HEK293 (cell line): ENCODE data around the gene GTF2A1.
A peak's percentile ranks its signal among the peaks of the same experiment; 100 is the strongest.

Source experiments
- BCL11A ChIP-seq: fragments of 450-650 bp; formaldehyde crosslinking; IDR thresholded peaks from 2 replicates; pipeline ENCODE4 v1.5.1; 2016; ENCODE audit warnings: low read depth, missing biosample characterization, missing genetic modification characterization
- HOXD13 ChIP-seq: sonication (generic); formaldehyde crosslinking; IDR thresholded peaks from 2 replicates; pipeline ENCODE4 v1.8.0; 2022; ENCODE audit warnings: missing genetic modification reagents, borderline replicate concordance
- KLF8 ChIP-seq: fragments of 450-650 bp; formaldehyde crosslinking; IDR thresholded peaks from 2 replicates; pipeline ENCODE4 v1.5.1; 2016; ENCODE audit warnings: missing biosample characterization, missing genetic modification characterization
- MYNN ChIP-seq: fragments of 450-650 bp; formaldehyde crosslinking; IDR thresholded peaks from 2 replicates; pipeline ENCODE4 v1.5.1; 2016; ENCODE audit warnings: missing biosample characterization, missing genetic modification characterization, borderline replicate concordance
- SALL2 ChIP-seq: fragments of 450-650 bp; formaldehyde crosslinking; IDR thresholded peaks from 2 replicates; pipeline ENCODE4 v1.5.0; 2017; ENCODE audit warnings: missing biosample characterization, mild to moderate bottlenecking, missing genetic modification characterization, borderline replicate concordance
- ZBTB20 ChIP-seq: fragments of 450-650 bp; formaldehyde crosslinking; IDR thresholded peaks from 2 replicates; pipeline ENCODE4 v1.5.1; 2016; ENCODE audit warnings: missing biosample characterization, missing genetic modification characterization
- ZBTB48 ChIP-seq: fragments of 450-650 bp; formaldehyde crosslinking; IDR thresholded peaks from 2 replicates; pipeline ENCODE4 v1.5.1; 2016; ENCODE audit warnings: missing biosample characterization, missing genetic modification characterization
- ZBTB7A ChIP-seq: fragments of 450-650 bp; formaldehyde crosslinking; IDR thresholded peaks from 2 replicates; pipeline ENCODE4 v1.5.1; 2016; ENCODE audit warnings: low read depth, missing biosample characterization, missing genetic modification characterization
- ZNF10 ChIP-seq: fragments of 450-650 bp; formaldehyde crosslinking; IDR thresholded peaks from 2 replicates; pipeline ENCODE4 v1.5.1; 2017; ENCODE audit warnings: missing biosample characterization, missing genetic modification characterization
- ZNF146 ChIP-seq: fragments of 450-650 bp; formaldehyde crosslinking; IDR thresholded peaks from 2 replicates; pipeline ENCODE4 v1.5.1; 2016; ENCODE audit warnings: missing biosample characterization, missing genetic modification characterization
- ZNF169 ChIP-seq: fragments of 450-650 bp; formaldehyde crosslinking; IDR thresholded peaks from 2 replicates; pipeline ENCODE4 v1.5.1; 2016; ENCODE audit warnings: missing biosample characterization, missing genetic modification characterization
- ZNF223 ChIP-seq: fragments of 450-650 bp; formaldehyde crosslinking; IDR thresholded peaks from 2 replicates; pipeline ENCODE4 v1.5.1; 2016; ENCODE audit warnings: missing biosample characterization, missing genetic modification characterization
- ZNF24 ChIP-seq: fragments of 450-650 bp; formaldehyde crosslinking; IDR thresholded peaks from 2 replicates; pipeline ENCODE4 v1.5.1; 2016; ENCODE audit warnings: missing biosample characterization, missing genetic modification characterization
- ZNF341 ChIP-seq: fragments of 450-650 bp; formaldehyde crosslinking; IDR thresholded peaks from 2 replicates; pipeline ENCODE4; 2016; ENCODE audit warnings: low read depth, missing biosample characterization, missing genetic modification characterization
- ZNF394 ChIP-seq: fragments of 450-650 bp; formaldehyde crosslinking; IDR thresholded peaks from 2 replicates; pipeline ENCODE4 v1.5.1; 2016; ENCODE audit warnings: missing biosample characterization, missing genetic modification characterization, mild to moderate bottlenecking, moderate library complexity, borderline replicate concordance
- ZNF488 ChIP-seq: fragments of 450-650 bp; formaldehyde crosslinking; IDR thresholded peaks from 2 replicates; pipeline ENCODE4 v1.5.1; 2016; ENCODE audit warnings: missing biosample characterization, missing genetic modification characterization
- ZNF521 ChIP-seq: fragments of 450-650 bp; formaldehyde crosslinking; IDR thresholded peaks from 2 replicates; pipeline ENCODE4 v1.5.1; 2017; ENCODE audit warnings: missing biosample characterization, mild to moderate bottlenecking, missing genetic modification characterization
- ZNF544 ChIP-seq: fragments of 450-650 bp; formaldehyde crosslinking; IDR thresholded peaks from 2 replicates; pipeline ENCODE4 v1.5.0; 2017; ENCODE audit warnings: missing biosample characterization, missing genetic modification characterization
- ZNF549 ChIP-seq: fragments of 450-650 bp; IDR thresholded peaks from 2 replicates; pipeline ENCODE4 v1.5.1; 2018; ENCODE audit warnings: missing biosample characterization, missing genetic modification characterization, mild to moderate bottlenecking, inconsistent platforms, moderate library complexity
- ZNF555 ChIP-seq: fragments of 450-650 bp; formaldehyde crosslinking; conservative IDR thresholded peaks from 2 replicates; pipeline ENCODE4 v1.5.1; 2017; ENCODE audit warnings: missing biosample characterization, mild to moderate bottlenecking, missing genetic modification characterization, inconsistent platforms
- ZNF623 ChIP-seq: fragments of 450-650 bp; formaldehyde crosslinking; IDR thresholded peaks from 2 replicates; pipeline ENCODE4 v1.5.1; 2016; ENCODE audit warnings: missing biosample characterization, missing genetic modification characterization
- ZNF626 ChIP-seq: fragments of 450-650 bp; sonication (Bioruptor Pico); formaldehyde crosslinking; IDR thresholded peaks from 2 replicates; pipeline ENCODE4 v1.5.1; 2018; ENCODE audit warnings: missing biosample characterization, missing genetic modification characterization, inconsistent platforms
- ZNF658 ChIP-seq: fragments of 450-650 bp; formaldehyde crosslinking; IDR thresholded peaks from 2 replicates; pipeline ENCODE4; 2016; ENCODE audit warnings: missing biosample characterization, missing genetic modification characterization
- ZNF660 ChIP-seq: fragments of 450-650 bp; IDR thresholded peaks from 2 replicates; pipeline ENCODE4 v1.5.1; 2018; ENCODE audit warnings: missing biosample characterization, mild to moderate bottlenecking, missing genetic modification characterization
- ZNF664 ChIP-seq: fragments of 450-650 bp; formaldehyde crosslinking; IDR thresholded peaks from 2 replicates; pipeline ENCODE4 v1.5.1; 2016; ENCODE audit warnings: missing biosample characterization, missing genetic modification characterization
- ZNF701 ChIP-seq: fragments of 450-650 bp; formaldehyde crosslinking; IDR thresholded peaks from 2 replicates; pipeline ENCODE4 v1.5.1; 2016; ENCODE audit warnings: missing biosample characterization, missing genetic modification characterization
- ZNF707 ChIP-seq: fragments of 450-650 bp; formaldehyde crosslinking; IDR thresholded peaks from 2 replicates; pipeline ENCODE4 v1.5.1; 2016; ENCODE audit warnings: missing biosample characterization, missing genetic modification characterization
- ZNF76 ChIP-seq: fragments of 450-650 bp; formaldehyde crosslinking; IDR thresholded peaks from 2 replicates; pipeline ENCODE4; 2016; ENCODE audit warnings: low read depth, missing biosample characterization, missing genetic modification characterization, borderline replicate concordance
- ZNF837 ChIP-seq: fragments of 450-650 bp; formaldehyde crosslinking; IDR thresholded peaks from 2 replicates; pipeline ENCODE4 v1.5.1; 2016; ENCODE audit warnings: missing biosample characterization, missing genetic modification characterization
- ZNF843 ChIP-seq: fragments of 450-650 bp; formaldehyde crosslinking; IDR thresholded peaks from 2 replicates; pipeline ENCODE4 v1.5.1; 2016; ENCODE audit warnings: missing biosample characterization, missing genetic modification characterization
- TF ChIP-seq, protein P1 (sequence below): fragments of 450-650 bp; formaldehyde crosslinking; IDR thresholded peaks from 2 replicates; pipeline ENCODE4 v1.5.1; 2016; ENCODE audit warnings: missing biosample characterization, missing genetic modification characterization
- TF ChIP-seq, protein P2 (sequence below): fragments of 450-650 bp; formaldehyde crosslinking; optimal IDR thresholded peaks from 2 replicates; pipeline ENCODE3; 2016; ENCODE audit warnings: missing biosample characterization, mild to moderate bottlenecking, missing genetic modification characterization
- TF ChIP-seq, protein P3 (sequence below): fragments of 450-650 bp; formaldehyde crosslinking; IDR thresholded peaks from 2 replicates; pipeline ENCODE4 v1.5.1; 2016; ENCODE audit warnings: missing biosample characterization, missing genetic modification characterization
- TF ChIP-seq, protein P4 (sequence below): fragments of 450-650 bp; formaldehyde crosslinking; IDR thresholded peaks from 2 replicates; pipeline ENCODE4 v1.5.1; 2017; ENCODE audit warnings: missing biosample characterization, missing genetic modification characterization
- TF ChIP-seq, protein P5 (sequence below): fragments of 450-650 bp; formaldehyde crosslinking; IDR thresholded peaks from 2 replicates; pipeline ENCODE4 v1.5.1; 2016; ENCODE audit warnings: missing biosample characterization, missing genetic modification characterization

Gene GTF2A1

DNA sequence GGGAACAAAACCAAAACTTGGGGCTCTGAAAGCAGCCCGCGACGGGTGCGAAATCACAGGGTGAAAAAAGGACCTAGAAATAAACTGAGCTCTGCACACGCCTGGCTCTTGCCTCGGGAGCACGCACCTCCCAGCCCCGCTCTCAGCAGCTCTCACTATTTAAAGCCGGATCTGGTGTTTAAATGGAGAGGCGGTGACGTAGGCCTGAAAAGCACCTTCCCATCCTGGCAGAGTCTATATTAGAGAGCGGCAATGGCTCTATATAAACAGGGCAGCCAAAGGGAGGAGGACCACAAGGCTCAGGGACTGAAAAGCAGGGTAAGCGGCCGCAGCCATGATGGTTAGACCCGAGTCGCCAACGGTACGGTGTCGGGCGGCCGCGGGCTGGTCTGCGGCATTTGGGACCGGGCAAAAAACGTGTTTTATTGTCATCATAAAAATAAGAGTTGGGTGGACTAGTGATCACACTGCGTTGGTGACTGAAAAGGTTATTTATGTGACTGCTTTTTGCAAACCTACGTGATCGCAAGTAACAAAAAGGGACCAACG lies 1.5 kb downstream of the GTF2A1 start (continued):
- TF ChIP-seq ZNF555 (tag by site-specific recombination), result no peak
- TF ChIP-seq ZBTB48, result peak; percentile 38; the same call in 1 of the 2 replicates
- no peak for TF ChIP-seq ZNF10
- no peak for TF ChIP-seq ZNF701 (tag by site-specific recombination)
- TF ChIP-seq, protein P1, sequence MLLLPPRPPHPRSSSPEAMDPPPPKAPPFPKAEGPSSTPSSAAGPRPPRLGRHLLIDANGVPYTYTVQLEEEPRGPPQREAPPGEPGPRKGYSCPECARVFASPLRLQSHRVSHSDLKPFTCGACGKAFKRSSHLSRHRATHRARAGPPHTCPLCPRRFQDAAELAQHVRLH (tag by site-specific recombination), result no peak
- TF ChIP-seq ZNF664 (tag by site-specific recombination), result no peak
- TF ChIP-seq ZNF169 (tag by site-specific recombination), result no peak
- TF ChIP-seq ZNF658 (tag by site-specific recombination), result no peak
- TF ChIP-seq ZNF223 (tag by site-specific recombination), result no peak
- no peak for TF ChIP-seq SALL2 (tag by site-specific recombination)
- TF ChIP-seq ZNF146, result no peak
- no peak for TF ChIP-seq ZNF544 (tag by site-specific recombination)
- TF ChIP-seq ZNF623 (tag by site-specific recombination), result no peak
- TF ChIP-seq, protein P2, sequence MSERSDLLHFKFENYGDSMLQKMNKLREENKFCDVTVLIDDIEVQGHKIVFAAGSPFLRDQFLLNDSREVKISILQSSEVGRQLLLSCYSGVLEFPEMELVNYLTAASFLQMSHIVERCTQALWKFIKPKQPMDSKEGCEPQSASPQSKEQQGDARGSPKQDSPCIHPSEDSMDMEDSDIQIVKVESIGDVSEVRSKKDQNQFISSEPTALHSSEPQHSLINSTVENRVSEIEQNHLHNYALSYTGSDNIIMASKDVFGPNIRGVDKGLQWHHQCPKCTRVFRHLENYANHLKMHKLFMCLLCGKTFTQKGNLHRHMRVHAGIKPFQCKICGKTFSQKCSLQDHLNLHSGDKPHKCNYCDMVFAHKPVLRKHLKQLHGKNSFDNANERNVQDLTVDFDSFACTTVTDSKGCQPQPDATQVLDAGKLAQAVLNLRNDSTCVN (tag by site-specific recombination), result peak; percentile 50
- TF ChIP-seq ZNF837 (tag by site-specific recombination), result no peak
- TF ChIP-seq ZNF707, result no peak
- TF ChIP-seq, protein P3, sequence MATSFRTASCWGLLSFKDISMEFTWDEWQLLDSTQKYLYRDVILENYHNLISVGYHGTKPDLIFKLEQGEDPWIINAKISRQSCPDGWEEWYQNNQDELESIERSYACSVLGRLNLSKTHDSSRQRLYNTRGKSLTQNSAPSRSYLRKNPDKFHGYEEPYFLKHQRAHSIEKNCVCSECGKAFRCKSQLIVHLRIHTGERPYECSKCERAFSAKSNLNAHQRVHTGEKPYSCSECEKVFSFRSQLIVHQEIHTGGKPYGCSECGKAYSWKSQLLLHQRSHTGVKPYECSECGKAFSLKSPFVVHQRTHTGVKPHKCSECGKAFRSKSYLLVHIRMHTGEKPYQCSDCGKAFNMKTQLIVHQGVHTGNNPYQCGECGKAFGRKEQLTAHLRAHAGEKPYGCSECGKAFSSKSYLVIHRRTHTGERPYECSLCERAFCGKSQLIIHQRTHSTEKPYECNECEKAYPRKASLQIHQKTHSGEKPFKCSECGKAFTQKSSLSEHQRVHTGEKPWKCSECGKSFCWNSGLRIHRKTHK (tag by site-specific recombination), result no peak
- TF ChIP-seq, protein P4, sequence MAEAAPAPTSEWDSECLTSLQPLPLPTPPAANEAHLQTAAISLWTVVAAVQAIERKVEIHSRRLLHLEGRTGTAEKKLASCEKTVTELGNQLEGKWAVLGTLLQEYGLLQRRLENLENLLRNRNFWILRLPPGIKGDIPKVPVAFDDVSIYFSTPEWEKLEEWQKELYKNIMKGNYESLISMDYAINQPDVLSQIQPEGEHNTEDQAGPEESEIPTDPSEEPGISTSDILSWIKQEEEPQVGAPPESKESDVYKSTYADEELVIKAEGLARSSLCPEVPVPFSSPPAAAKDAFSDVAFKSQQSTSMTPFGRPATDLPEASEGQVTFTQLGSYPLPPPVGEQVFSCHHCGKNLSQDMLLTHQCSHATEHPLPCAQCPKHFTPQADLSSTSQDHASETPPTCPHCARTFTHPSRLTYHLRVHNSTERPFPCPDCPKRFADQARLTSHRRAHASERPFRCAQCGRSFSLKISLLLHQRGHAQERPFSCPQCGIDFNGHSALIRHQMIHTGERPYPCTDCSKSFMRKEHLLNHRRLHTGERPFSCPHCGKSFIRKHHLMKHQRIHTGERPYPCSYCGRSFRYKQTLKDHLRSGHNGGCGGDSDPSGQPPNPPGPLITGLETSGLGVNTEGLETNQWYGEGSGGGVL (tag by site-specific recombination), result no peak
- TF ChIP-seq HOXD13 (CRISPR knock-in tag), result no peak
- TF ChIP-seq, protein P5, sequence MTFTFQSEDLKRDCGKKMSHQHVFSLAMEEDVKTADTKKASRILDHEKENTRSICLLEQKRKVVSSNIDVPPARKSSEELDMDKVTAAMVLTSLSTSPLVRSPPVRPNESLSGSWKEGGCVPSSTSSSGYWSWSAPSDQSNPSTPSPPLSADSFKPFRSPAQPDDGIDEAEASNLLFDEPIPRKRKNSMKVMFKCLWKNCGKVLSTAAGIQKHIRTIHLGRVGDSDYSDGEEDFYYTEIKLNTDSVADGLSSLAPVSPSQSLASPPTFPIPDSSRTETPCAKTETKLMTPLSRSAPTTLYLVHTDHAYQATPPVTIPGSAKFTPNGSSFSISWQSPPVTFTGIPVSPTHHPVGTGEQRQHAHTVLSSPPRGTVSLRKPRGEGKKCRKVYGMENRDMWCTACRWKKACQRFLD, result no peak
- TF ChIP-seq ZBTB20 (tag by site-specific recombination), result peak; percentile 40; the same call in 1 of the 2 replicates
- TF ChIP-seq KLF8 (tag by site-specific recombination), result peak; percentile 20; the same call in 1 of the 2 replicates
- peak; percentile 49; the same call in 1 of the 2 replicates for TF ChIP-seq ZNF549 (tag by site-specific recombination)
- TF ChIP-seq ZNF341 (tag by site-specific recombination), result peak; percentile 93
- TF ChIP-seq ZNF843, result no peak
- no peak for TF ChIP-seq BCL11A (tag by site-specific recombination)
- no peak; the same call in 1 of the 2 replicates for TF ChIP-seq ZNF394 (tag by site-specific recombination)
- no peak for TF ChIP-seq ZBTB7A (tag by site-specific recombination)
- no peak for TF ChIP-seq ZNF626 (tag by site-specific recombination)
- TF ChIP-seq ZNF76, result peak; percentile 25; the same call in 1 of the 2 replicates
- TF ChIP-seq ZNF521 (tag by site-specific recombination), result no peak
- TF ChIP-seq ZNF488 (tag by site-specific recombination), result no peak
- peak; percentile 69 for TF ChIP-seq ZNF660 (tag by site-specific recombination)
- TF ChIP-seq ZNF24 (tag by site-specific recombination), result no peak
- TF ChIP-seq MYNN, result no peak; the same call in 1 of the 2 replicates
